ENCODE data around the gene SWSAP1.
"Not testable (repeated sequence)": the region's sequence is repeated elsewhere in the genome, so short reads cannot be mapped to it uniquely, and the experiment has no call there.

SWSAP1 gene

GRCh38 chr19:11378319-11379189 lies 4.1 kb downstream of the SWSAP1 start:
- no peak for DNase-seq (ENCODE audit: low read depth in 2 of 2, low spot score in 1 of 2)

GRCh38 chr19:11379269-11379845 lies 4.9 kb downstream of the SWSAP1 start:
- DNase-seq (ENCODE audit: low read depth in 2 of 2, low spot score in 1 of 2), result not testable (repeated sequence)

- no peak for DNase-seq (ENCODE audit: low read depth in 2 of 2, low spot score in 1 of 2)
These were observed 5.4 kb downstream of the SWSAP1 start for GRCh38 chr19:11379857-11380350.

GRCh38 chr19:11380653-11381537 lies 6.4 kb downstream of the SWSAP1 start:
- peak; percentile 82 to 93 for DNase-seq (ENCODE audit: low read depth in 2 of 2, low spot score in 1 of 2)

- DNase-seq (ENCODE audit: low read depth in 2 of 2, low spot score in 1 of 2), result no peak
These were observed 8.6 kb downstream of the SWSAP1 start for GRCh38 chr19:11382898-11383705.

- DNase-seq (ENCODE audit: low read depth in 2 of 2, low spot score in 1 of 2), result no peak
These were observed 9.2 kb downstream of the SWSAP1 start for GRCh38 chr19:11383706-11384048.

GRCh38 chr19:11384778-11385129 lies 10.3 kb downstream of the SWSAP1 start:
- DNase-seq (ENCODE audit: low read depth in 2 of 2, low spot score in 1 of 2), result no peak

- DNase-seq (ENCODE audit: low read depth in 2 of 2, low spot score in 1 of 2), result no peak
These were observed 12.9 kb downstream of the SWSAP1 start for GRCh38 chr19:11387162-11388034.

GRCh38 chr19:11390359-11390758 lies 15.9 kb downstream of the SWSAP1 start:
- no peak for DNase-seq (ENCODE audit: low read depth in 2 of 2, low spot score in 1 of 2)

GRCh38 chr19:11390933-11391680 lies 16.6 kb downstream of the SWSAP1 start:
- DNase-seq (ENCODE audit: low read depth in 2 of 2, low spot score in 1 of 2), result no peak

- DNase-seq (ENCODE audit: low read depth in 2 of 2, low spot score in 1 of 2), result no peak
These were observed 22.7 kb downstream of the SWSAP1 start for GRCh38 chr19:11397089-11397610.

GRCh38 chr19:11399667-11400066 lies 25.2 kb downstream of the SWSAP1 start:
- DNase-seq (ENCODE audit: low read depth in 2 of 2, low spot score in 1 of 2), result no peak

- DNase-seq (ENCODE audit: low read depth in 2 of 2, low spot score in 1 of 2), result no peak
These were observed 26.3 kb downstream of the SWSAP1 start for GRCh38 chr19:11400798-11401197.

GRCh38 chr19:11401808-11402543 lies 27.5 kb downstream of the SWSAP1 start:
- DNase-seq (ENCODE audit: low read depth in 2 of 2, low spot score in 1 of 2), result no peak

GRCh38 chr19:11404588-11405222 lies 30.2 kb downstream of the SWSAP1 start:
- no peak for DNase-seq (ENCODE audit: low read depth in 2 of 2, low spot score in 1 of 2)

GRCh38 chr19:11405846-11406643 lies 31.6 kb downstream of the SWSAP1 start:
- DNase-seq (ENCODE audit: low read depth in 2 of 2, low spot score in 1 of 2), result no peak

- DNase-seq (ENCODE audit: low read depth in 2 of 2, low spot score in 1 of 2), result not testable (repeated sequence)
These were observed 32.3 kb downstream of the SWSAP1 start for GRCh38 chr19:11406703-11407236.

Data from stimulated activated CD8-positive, alpha-beta memory T cell treated with anti-CD3 and anti-CD28 coated beads, Interleukin-4, amount 100 ng/mL, for 1 hour (primary cell).